SU-DHL-6 (cell line): Measurements from ENCODE around the gene FUNDC2.

Source experiments
- CTCF ChIP-seq: fragments of 200-600 bp; sonication (generic); IDR thresholded peaks from one replicate; pipeline ENCODE4 v1.5.1; 2017; ENCODE audit warnings: antibody characterized with exemption, mild to moderate bottlenecking, low read length, moderate library complexity; ENCODE audit not compliant: insufficient read depth, poor library complexity, severe bottlenecking
- EZH2phosphoT487 ChIP-seq: fragments of 200-600 bp; sonication (generic), shearing (Covaris generic); conservative IDR thresholded peaks from 2 replicates; pipeline ENCODE4 v1.6.1; 2018; ENCODE audit warnings: mild to moderate bottlenecking, antibody characterized with exemption, low read length, moderate library complexity, mixed read lengths

DNA sequence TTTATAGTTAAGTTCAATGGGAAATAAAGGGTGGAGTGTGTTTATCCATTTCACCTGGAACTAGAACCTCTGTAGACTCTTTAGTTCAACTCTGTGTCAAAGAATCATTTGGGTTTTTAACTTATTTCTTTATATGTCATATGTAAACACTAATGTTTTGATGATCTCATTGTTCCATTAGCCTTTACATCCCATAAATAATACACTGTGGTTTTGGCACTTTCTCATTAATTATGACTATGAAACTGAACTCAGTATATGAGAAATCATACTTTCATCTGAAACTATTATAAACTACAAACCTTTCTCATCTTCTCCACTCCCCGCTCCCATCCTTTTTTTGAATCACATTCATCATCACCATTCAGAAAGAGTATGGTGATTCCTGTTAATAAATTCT is 35.2 kb upstream of the FUNDC2 start:
- no peak for TF ChIP-seq CTCF
- no peak for TF ChIP-seq EZH2phosphoT487
